ENCODE measurements around the gene ENTHD1. TPM values are rescaled to one million over a fixed set of nuclear protein-coding genes. Genes with fewer than 3 reads are reported as not detected.

The ENTHD1 gene
- total and polyA plus RNA-seq, 9 of the 15 experiments (the other 6 are each of a cell fraction or from before 2014, with no cell fraction given), result 0.13 to 0.98 (median 0.35) TPM

- TF ChIP-seq ID3 (CRISPR knock-in tag; IDR thresholded peaks at IDR 0.05), result no peak
- no peak for TF ChIP-seq ID3 (tag; IDR thresholded peaks at IDR 0.05)
- no peak for TF ChIP-seq PHF8 (IDR thresholded peaks at IDR 0.05; ENCODE audit: borderline replicate concordance, low read length)
- no peak for TF ChIP-seq HDAC6 (IDR thresholded peaks at IDR 0.05; ENCODE audit: low read depth, low read length)
- peak; percentile 80 for TF ChIP-seq MAFF (IDR thresholded peaks at IDR 0.05; ENCODE audit: low read length)
- TF ChIP-seq CBFA2T3 (IDR thresholded peaks at IDR 0.05), result no peak
- TF ChIP-seq PTBP1 (IDR thresholded peaks at IDR 0.05; ENCODE audit: low read depth, low read length), result no peak
- no peak for TF ChIP-seq ELF4 (CRISPR knock-in tag; IDR thresholded peaks at IDR 0.05)
- no peak for TF ChIP-seq MXD1 (CRISPR knock-in tag; IDR thresholded peaks at IDR 0.05; ENCODE audit: borderline replicate concordance, poor library complexity, severe bottlenecking)
- TF ChIP-seq GATA2 (CRISPR knock-in tag; IDR thresholded peaks at IDR 0.05), result no peak
- TF ChIP-seq ZBTB12 (CRISPR knock-in tag; IDR thresholded peaks at IDR 0.05), result no peak
- peak; percentile 79 for TF ChIP-seq MAFG (tag; conservative IDR thresholded peaks at IDR 0.05)
- no peak for TF ChIP-seq ATF6 (CRISPR knock-in tag; IDR thresholded peaks at IDR 0.05)
- no peak for TF ChIP-seq LEF1 (IDR thresholded peaks at IDR 0.05)
- TF ChIP-seq HNRNPH1 (optimal IDR thresholded peaks at IDR 0.05; ENCODE audit: low read depth, low read length), result no peak
- TF ChIP-seq CLOCK (CRISPR knock-in tag; IDR thresholded peaks at IDR 0.05; ENCODE audit: borderline replicate concordance), result no peak
- no peak for TF ChIP-seq STAT5B (CRISPR knock-in tag; IDR thresholded peaks at IDR 0.05)
- TF ChIP-seq SAFB (IDR thresholded peaks at IDR 0.05; ENCODE audit: borderline replicate concordance, low read depth, low read length), result no peak
- no peak for TF ChIP-seq PHTF2 (CRISPR knock-in tag; IDR thresholded peaks at IDR 0.05)
- 0 out of 2 replicates have a peak, but pooled peaks have one; percentile 36 for TF ChIP-seq NFE2L1 (tag; IDR thresholded peaks at IDR 0.05; ENCODE audit: borderline replicate concordance, low read depth)
- no peak for TF ChIP-seq MECOM (CRISPR knock-in tag; IDR thresholded peaks at IDR 0.05)
- no peak for TF ChIP-seq HEY1 (CRISPR knock-in tag; IDR thresholded peaks at IDR 0.05; ENCODE audit: borderline replicate concordance)
- TF ChIP-seq EZH2 (IDR thresholded peaks at IDR 0.05; ENCODE audit: borderline replicate concordance, low read depth, low read length), result no peak
Observed at GRCh38 chr22:39739338-39740027, 154.1 kb downstream of the ENTHD1 start (continued).

Data from K562 (cell line).